Measurements from ENCODE around the gene INSIG1.

DNA sequence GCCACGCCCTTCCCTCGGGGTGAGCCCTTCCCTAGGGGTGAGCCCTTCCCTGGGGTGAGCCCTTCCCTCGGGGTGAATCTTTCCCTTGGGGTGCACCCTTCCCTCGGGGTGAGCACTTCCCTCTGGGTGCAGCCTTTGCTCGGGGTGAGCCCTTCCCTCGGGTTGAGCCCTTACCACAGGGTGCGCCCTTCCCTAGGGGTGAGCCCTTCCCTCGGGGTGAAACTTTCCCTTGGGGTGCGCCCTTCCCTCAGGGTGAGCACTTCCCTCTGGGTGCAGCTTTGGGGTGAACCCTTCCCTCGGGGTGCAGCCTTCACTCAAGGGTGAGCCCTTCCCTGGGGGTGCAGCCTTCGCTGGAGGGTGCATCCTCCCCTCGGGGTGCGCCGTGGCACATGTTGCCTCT, 34.6 kb upstream of the INSIG1 start:
- TF ChIP-seq, protein P1, sequence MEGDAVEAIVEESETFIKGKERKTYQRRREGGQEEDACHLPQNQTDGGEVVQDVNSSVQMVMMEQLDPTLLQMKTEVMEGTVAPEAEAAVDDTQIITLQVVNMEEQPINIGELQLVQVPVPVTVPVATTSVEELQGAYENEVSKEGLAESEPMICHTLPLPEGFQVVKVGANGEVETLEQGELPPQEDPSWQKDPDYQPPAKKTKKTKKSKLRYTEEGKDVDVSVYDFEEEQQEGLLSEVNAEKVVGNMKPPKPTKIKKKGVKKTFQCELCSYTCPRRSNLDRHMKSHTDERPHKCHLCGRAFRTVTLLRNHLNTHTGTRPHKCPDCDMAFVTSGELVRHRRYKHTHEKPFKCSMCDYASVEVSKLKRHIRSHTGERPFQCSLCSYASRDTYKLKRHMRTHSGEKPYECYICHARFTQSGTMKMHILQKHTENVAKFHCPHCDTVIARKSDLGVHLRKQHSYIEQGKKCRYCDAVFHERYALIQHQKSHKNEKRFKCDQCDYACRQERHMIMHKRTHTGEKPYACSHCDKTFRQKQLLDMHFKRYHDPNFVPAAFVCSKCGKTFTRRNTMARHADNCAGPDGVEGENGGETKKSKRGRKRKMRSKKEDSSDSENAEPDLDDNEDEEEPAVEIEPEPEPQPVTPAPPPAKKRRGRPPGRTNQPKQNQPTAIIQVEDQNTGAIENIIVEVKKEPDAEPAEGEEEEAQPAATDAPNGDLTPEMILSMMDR (IDR thresholded peaks at IDR 0.05 in 2 of 3, conservative IDR thresholded peaks at IDR 0.05 in 1 of 3; ENCODE audit: borderline replicate concordance in 1 of 3, insufficient read depth in 1 of 3, low read depth in 2 of 3, low read length in 2 of 3): no peak
- TF ChIP-seq POLR2A (IDR thresholded peaks at IDR 0.05; ENCODE audit: borderline replicate concordance, extremely low read depth, insufficient read depth, insufficient read length): no peak
- TF ChIP-seq POLR2AphosphoS5 (IDR thresholded peaks at IDR 0.05; ENCODE audit: low read depth, low read length): no peak
- no peak for TF ChIP-seq ZFX (IDR thresholded peaks at IDR 0.05)
- TF ChIP-seq, protein P2, sequence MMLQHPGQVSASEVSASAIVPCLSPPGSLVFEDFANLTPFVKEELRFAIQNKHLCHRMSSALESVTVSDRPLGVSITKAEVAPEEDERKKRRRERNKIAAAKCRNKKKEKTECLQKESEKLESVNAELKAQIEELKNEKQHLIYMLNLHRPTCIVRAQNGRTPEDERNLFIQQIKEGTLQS (IDR thresholded peaks at IDR 0.05): no peak
- TF ChIP-seq YY1 (IDR thresholded peaks at IDR 0.05; ENCODE audit: extremely low read depth, insufficient replicate concordance, low read depth, low read length): no peak
- TF ChIP-seq SRF (IDR thresholded peaks at IDR 0.05; ENCODE audit: low read depth): no peak
- TF ChIP-seq EZH2 (IDR thresholded peaks at IDR 0.05): no peak
- no peak for TF ChIP-seq SIN3A (IDR thresholded peaks at IDR 0.05; ENCODE audit: low read depth)
- no peak for TF ChIP-seq CEBPB (IDR thresholded peaks at IDR 0.05; ENCODE audit: low read depth)
- no peak for TF ChIP-seq JUND (IDR thresholded peaks at IDR 0.05)
- TF ChIP-seq RAD21 (IDR thresholded peaks at IDR 0.05; ENCODE audit: low read depth): no peak
- TF ChIP-seq SP1 (IDR thresholded peaks at IDR 0.05; ENCODE audit: low read depth): no peak

Measured in HCT116 (cell line).